RWPE2 (cell line): Measurements from ENCODE around the gene SS18L1.
A peak's percentile ranks its signal among the peaks of the same experiment; 100 is the strongest.

Source experiments
- ATAC-seq: fragments of 200-7000 bp; cut with Tn5 transposase; 3 replicates; pipeline ENCODE4 v1.9.1; 2021; ENCODE audit warnings: low read depth
- DNase-seq: peaks from one replicate; pipeline ENCODE4 v3.0.0-alpha.2; 2020; ENCODE audit warnings: low spot score
- H3K27ac ChIP-seq: fragments of 450-650 bp; 2 replicates; pipeline ENCODE4 v1.5.1; 2017; ENCODE audit warnings: mild to moderate bottlenecking; ENCODE audit not compliant: poor library complexity, severe bottlenecking
- H3K27me3 ChIP-seq: fragments of 250-450 bp; sonication (Bioruptor Pico); 2 replicates; pipeline ENCODE4 v1.5.1; 2021; ENCODE audit warnings: mild to moderate bottlenecking, moderate library complexity; ENCODE audit not compliant: insufficient read depth, poor library complexity, severe bottlenecking
- H3K36me3 ChIP-seq: fragments of 250-450 bp; sonication (Bioruptor Pico); 2 replicates; pipeline ENCODE4 v1.5.1; 2020; ENCODE audit warnings: low read depth, mild to moderate bottlenecking, moderate library complexity
- H3K4me1 ChIP-seq: fragments of 250-450 bp; sonication (Bioruptor Pico); 2 replicates; pipeline ENCODE4 v1.5.1; 2021; ENCODE audit warnings: mild to moderate bottlenecking, moderate library complexity; ENCODE audit not compliant: insufficient read depth, poor library complexity, severe bottlenecking
- H3K4me3 ChIP-seq: fragments of 250-450 bp; sonication (Bioruptor Pico); 2 replicates; pipeline ENCODE4 v1.5.1; 2021; ENCODE audit warnings: mild to moderate bottlenecking, moderate library complexity; ENCODE audit not compliant: severe bottlenecking
- H3K9me3 ChIP-seq: fragments of 250-450 bp; sonication (Bioruptor Pico); 2 replicates; pipeline ENCODE4 v1.5.1; 2021; ENCODE audit warnings: mild to moderate bottlenecking, moderate library complexity; ENCODE audit not compliant: severe bottlenecking
- TF ChIP-seq, protein P1 (sequence below): fragments of 450-650 bp; IDR thresholded peaks from one replicate; pipeline ENCODE4 v1.5.1; 2017; ENCODE audit warnings: mild to moderate bottlenecking, moderate library complexity; ENCODE audit not compliant: poor library complexity, severe bottlenecking

The SS18L1 gene, protein sequence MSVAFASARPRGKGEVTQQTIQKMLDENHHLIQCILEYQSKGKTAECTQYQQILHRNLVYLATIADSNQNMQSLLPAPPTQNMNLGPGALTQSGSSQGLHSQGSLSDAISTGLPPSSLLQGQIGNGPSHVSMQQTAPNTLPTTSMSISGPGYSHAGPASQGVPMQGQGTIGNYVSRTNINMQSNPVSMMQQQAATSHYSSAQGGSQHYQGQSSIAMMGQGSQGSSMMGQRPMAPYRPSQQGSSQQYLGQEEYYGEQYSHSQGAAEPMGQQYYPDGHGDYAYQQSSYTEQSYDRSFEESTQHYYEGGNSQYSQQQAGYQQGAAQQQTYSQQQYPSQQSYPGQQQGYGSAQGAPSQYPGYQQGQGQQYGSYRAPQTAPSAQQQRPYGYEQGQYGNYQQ

DNA sequence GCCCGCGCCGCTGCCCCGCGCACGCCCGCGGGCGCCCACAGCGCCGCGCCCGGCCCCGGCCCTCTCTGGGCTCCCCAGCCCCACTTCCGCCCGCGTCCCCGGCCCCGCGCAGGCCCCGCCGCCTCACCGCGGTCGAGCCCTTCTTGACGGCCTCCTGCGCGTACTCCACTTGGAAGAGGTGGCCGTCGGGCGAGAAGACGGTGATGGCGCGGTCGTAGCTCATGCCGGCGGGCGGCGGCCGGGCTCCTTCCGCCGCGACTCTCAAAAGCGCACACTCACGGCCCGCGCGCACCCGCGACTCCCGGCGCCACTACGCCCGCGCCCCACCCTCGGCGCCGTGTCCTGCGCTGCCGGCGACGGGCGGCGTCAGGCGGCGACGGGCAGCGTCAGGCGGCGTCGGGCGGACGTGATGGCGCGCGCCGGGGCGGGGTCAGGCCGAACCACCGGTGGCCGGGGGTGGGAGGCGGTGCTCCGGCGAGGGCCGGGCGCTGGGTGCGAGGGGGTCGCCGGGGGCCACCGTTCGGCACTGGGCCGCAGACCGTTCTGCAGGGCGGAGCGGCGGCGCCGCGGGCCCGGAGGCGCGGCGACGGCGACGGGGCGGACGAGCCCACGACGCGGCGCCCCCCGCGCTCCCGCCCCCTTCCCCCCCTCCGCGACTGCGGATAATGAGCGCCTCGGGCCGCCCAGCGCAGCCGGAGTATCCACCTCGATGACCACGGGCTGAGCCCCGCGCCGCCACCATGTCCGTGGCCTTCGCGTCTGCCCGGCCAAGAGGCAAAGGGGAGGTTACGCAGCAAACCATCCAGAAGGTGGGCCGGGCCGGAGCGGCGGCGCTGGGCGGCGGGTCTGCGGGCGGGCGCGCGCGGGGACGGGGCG lies at the start of gene SS18L1, which contains the start of gene PSMA7:
Gene SS18L1, plus strand, starts transcription at position 689 of the 876 bp plus-strand sequence. Its CDS starts 52 bp downstream, at position 741.
Gene PSMA7, minus strand, starts transcription at position 314 of the 876 bp plus-strand sequence. Its CDS starts 91 bp downstream, at position 223.
- ATAC-seq (peak; percentile 78), DNase-seq (peak; percentile 95)
- H3K27ac ChIP-seq, result peak within 1 kb of the TSS; percentile 76
- TF ChIP-seq, protein P1, sequence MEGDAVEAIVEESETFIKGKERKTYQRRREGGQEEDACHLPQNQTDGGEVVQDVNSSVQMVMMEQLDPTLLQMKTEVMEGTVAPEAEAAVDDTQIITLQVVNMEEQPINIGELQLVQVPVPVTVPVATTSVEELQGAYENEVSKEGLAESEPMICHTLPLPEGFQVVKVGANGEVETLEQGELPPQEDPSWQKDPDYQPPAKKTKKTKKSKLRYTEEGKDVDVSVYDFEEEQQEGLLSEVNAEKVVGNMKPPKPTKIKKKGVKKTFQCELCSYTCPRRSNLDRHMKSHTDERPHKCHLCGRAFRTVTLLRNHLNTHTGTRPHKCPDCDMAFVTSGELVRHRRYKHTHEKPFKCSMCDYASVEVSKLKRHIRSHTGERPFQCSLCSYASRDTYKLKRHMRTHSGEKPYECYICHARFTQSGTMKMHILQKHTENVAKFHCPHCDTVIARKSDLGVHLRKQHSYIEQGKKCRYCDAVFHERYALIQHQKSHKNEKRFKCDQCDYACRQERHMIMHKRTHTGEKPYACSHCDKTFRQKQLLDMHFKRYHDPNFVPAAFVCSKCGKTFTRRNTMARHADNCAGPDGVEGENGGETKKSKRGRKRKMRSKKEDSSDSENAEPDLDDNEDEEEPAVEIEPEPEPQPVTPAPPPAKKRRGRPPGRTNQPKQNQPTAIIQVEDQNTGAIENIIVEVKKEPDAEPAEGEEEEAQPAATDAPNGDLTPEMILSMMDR, result peak; percentile 8
- peak within 1 kb of the TSS; percentile 96 for H3K4me3 ChIP-seq
- no peaks in the 10 kb centered on the region for H3K9me3 ChIP-seq
- peaks cover 14% of the 10 kb centered on the region for H3K4me1 ChIP-seq
- peaks cover 47% of the 10 kb centered on the region for H3K36me3 ChIP-seq
- H3K27me3 ChIP-seq, result no peaks in the 10 kb centered on the region

DNA sequence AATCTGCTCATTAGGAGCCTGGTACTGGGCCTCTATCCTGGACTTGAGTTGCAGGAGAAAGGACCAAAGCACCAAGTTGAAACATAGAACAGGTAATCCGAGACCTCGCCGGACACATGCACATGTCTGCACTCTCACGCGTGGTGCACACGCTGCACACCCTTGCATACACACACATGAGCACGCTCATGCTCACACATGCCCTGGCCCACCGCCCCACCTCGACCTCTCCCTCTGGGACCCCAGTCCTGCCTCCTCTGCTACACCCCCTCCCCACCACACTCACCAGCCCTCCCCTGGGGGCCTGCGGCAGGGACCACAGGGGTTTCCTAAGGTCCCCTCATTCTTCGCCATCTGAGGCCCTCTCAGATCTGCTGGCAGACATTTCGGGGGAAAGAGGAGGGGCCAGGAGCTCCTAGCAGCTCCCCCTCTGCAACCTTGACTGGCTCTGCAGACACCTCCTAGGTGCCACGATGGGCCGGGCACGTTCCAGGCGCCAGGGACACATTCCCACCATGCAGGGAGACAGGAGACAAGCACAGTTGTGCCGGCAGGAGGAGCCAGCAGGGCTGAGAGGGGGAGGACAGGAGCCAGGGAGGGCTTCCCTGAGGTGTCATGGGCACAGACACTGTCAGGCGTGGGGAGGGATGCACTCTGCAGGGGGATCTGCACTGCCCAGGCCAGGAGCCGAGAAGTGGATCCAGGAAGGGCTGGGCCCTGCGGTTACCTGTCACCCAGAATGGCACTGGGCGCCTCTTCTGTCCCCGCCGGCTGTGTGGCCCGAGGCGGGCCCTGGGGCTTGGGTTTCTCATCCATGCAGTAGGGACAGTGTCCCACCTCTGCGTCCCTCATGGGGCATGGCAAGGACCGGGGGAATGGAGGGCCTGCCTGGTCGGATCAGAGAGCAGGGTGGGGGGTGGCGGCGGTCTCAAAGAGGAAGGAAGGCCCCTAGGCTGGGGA lies 46.9 kb upstream of the SS18L1 start:
- H3K36me3 ChIP-seq, result no peaks in the 10 kb centered on the region
- H3K27me3 ChIP-seq, result peaks cover 6% of the 10 kb centered on the region
- H3K27ac ChIP-seq, result no peak overlapping the region
- DNase-seq, result peak; percentile 84
- no peaks in the 10 kb centered on the region for H3K4me1 ChIP-seq
- peaks cover 11% of the 10 kb centered on the region for H3K9me3 ChIP-seq
- no peak overlapping the region for H3K4me3 ChIP-seq
- TF ChIP-seq, protein P1, result no peak
- ATAC-seq, result no peak

DNA sequence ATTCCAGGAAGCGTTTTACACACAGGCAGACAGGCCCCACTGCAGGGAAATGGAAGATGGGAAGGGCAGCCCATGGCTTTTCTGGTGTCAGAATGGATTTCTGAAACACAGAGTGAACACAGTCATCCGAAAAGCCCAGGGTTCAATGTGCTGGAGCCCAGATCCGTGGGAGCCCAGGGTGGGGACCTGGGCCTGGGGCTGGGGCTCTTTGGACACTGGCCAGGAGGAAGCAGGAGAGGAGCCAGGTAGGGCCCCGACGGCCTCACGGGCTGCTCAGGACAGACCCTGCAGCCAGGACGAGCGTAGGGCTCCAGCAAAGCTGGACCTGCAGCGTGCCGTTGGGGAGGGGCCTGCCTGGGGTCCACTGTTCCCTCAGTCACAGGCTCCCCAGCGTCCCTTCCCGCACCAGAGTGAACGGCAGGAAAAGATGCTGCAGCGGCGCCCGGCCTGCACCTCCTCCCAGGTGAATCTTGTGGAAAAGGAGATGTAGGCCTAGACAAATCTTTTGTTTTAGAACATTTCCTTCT lies 45.6 kb upstream of the SS18L1 start:
- TF ChIP-seq, protein P1, result no peak
- ATAC-seq (no peak), DNase-seq (peak; percentile 81)
- Histone ChIP-seq H3K27ac (no peak overlapping the region), H3K4me3 (no peak overlapping the region), H3K9me3 (peaks cover 11% of the 10 kb centered on the region), H3K27me3 (no peaks in the 10 kb centered on the region), H3K36me3 (no peaks in the 10 kb centered on the region), H3K4me1 (no peaks in the 10 kb centered on the region)

DNA sequence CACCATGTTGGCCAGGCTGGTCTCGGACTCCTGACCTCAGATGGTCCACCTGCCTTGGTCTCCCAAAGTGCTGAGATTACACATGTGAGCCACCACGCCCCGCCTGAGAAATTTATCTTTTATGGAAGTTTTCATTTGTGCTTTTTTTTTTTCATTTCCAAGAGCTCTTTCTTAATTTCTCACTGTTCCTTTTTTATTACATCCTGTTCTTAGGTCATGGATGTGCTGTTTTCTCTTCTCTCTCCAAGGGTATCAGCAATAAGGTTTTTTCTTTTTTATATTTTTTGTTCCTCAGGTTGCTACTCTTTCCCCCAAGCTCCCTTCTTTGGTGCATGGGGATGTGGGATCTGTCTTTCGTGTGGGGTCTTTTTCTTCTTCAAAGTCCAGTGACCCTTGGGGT lies 42.5 kb upstream of the SS18L1 start:
- Histone ChIP-seq H3K4me1 (no peaks in the 10 kb centered on the region), H3K27ac (no peak overlapping the region), H3K9me3 (peaks cover 12% of the 10 kb centered on the region), H3K4me3 (no peak overlapping the region), H3K36me3 (no peaks in the 10 kb centered on the region), H3K27me3 (no peaks in the 10 kb centered on the region)
- ATAC-seq (no peak), DNase-seq (no peak)
- TF ChIP-seq, protein P1, result no peak
